ENCODE results near the gene BTBD9.

DNA sequence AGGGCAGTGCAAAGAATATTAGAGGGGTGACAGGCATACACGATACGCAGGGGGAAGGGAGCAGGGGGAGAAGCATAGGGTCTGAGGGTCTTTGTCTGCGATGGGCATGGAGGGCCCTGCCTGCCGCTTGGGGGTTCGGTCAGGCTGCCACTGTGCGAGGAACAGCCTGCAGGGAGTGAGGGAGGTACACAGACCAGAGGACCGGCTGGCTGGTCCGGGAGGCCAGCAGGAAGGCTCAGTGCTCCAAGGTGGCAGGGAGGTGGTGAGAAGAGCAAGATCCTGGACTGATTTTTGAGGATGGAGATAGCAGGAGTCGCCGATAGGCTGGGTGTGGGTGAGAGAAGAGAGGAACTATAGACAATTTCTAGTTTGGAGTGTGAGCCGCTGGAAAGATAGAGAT lies 481.8 kb downstream of the BTBD9 start:
- TF ChIP-seq EZH2 (IDR thresholded peaks at IDR 0.05; ENCODE audit: insufficient read depth, low read length) = no peak
- TF ChIP-seq, protein P1, sequence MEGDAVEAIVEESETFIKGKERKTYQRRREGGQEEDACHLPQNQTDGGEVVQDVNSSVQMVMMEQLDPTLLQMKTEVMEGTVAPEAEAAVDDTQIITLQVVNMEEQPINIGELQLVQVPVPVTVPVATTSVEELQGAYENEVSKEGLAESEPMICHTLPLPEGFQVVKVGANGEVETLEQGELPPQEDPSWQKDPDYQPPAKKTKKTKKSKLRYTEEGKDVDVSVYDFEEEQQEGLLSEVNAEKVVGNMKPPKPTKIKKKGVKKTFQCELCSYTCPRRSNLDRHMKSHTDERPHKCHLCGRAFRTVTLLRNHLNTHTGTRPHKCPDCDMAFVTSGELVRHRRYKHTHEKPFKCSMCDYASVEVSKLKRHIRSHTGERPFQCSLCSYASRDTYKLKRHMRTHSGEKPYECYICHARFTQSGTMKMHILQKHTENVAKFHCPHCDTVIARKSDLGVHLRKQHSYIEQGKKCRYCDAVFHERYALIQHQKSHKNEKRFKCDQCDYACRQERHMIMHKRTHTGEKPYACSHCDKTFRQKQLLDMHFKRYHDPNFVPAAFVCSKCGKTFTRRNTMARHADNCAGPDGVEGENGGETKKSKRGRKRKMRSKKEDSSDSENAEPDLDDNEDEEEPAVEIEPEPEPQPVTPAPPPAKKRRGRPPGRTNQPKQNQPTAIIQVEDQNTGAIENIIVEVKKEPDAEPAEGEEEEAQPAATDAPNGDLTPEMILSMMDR (IDR thresholded peaks at IDR 0.05; ENCODE audit: insufficient read depth, low read depth, low read length) = no peak
